HEK293T (cell line): ENCODE results near the gene MCRIP2.

Experiments used
- BHLHE40 ChIP-seq: fragments of 450-650 bp; IDR thresholded peaks from 2 replicates; pipeline ENCODE4 v1.6.1; 2016; ENCODE audit warnings: mild to moderate bottlenecking, moderate library complexity, borderline replicate concordance
- FOXA1 ChIP-seq: fragments of 450-650 bp; IDR thresholded peaks from 2 replicates; pipeline ENCODE4 v1.6.1; 2016; ENCODE audit warnings: mild to moderate bottlenecking
- FOXK2 ChIP-seq: fragments of 450-650 bp; IDR thresholded peaks from 2 replicates; pipeline ENCODE4 v1.6.1; 2016; ENCODE audit warnings: mild to moderate bottlenecking
- SUZ12 ChIP-seq: fragments of 450-650 bp; IDR thresholded peaks from 2 replicates; pipeline ENCODE4 v1.6.1; 2016; ENCODE audit warnings: mild to moderate bottlenecking
- TARDBP ChIP-seq: fragments of 450-650 bp; IDR thresholded peaks from 2 replicates; pipeline ENCODE4 v1.6.1; 2016
- ZNF384 ChIP-seq: fragments of 450-650 bp; IDR thresholded peaks from 2 replicates; pipeline ENCODE4 v1.6.1; 2016

GRCh38 chr16:678858-679813 lies 37.5 kb downstream of the MCRIP2 start:
- TF ChIP-seq SUZ12 (no peak), FOXK2 (no peak), TARDBP (no peak), ZNF384 (no peak), BHLHE40 (no peak), FOXA1 (no peak)
